ENCODE data around the gene GPR18. TPM values are rescaled to one million over a fixed set of nuclear protein-coding genes. Genes with fewer than 3 reads are reported as not detected.
A peak's percentile ranks its signal among the peaks of the same experiment; 100 is the strongest.

GPR18 gene
- total and polyA plus RNA-seq, 9 of the 15 experiments (the other 6 are each of a cell fraction or from before 2014, with no cell fraction given) = 0.75 TPM; not detected in 8

DNA sequence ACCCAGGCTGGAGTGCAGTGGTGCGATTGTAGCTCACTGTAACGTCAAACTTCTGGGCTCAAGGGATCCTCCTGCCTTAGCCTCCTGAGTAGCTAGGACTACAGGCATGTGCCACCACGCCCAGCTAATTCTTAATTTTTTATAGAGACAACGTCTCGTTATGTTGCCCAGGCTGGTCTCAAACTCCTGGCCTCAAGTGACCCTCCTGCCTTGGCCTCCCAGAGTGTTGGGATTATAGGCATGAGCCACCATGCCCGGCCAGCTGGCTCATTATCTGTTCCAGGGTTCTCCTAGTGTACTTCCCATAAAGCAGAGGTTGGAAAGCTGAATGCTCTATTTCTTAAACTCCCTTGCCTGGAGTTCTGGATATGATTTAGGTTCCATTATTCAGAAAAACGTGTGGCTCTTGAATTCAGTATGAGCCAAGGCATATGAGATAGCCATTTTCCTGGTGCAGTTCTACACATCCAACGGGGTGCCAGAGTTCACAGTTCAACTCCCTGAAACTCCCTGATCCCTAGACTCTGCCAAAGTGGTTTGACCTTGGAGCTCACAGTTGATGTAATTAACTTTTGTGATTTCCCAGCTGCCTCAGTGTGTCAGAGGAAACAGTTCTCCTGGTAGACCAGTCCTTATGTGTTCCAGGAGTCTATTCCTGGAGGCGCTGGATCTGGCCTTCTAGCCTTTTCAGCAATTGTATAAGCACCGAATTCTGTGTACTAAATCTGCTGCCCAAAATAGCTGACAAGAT, 27.4 kb upstream of the GPR18 start:
- peaks cover 6% of the 10 kb centered on the region; the same call in 1 of the 3 replicates for H3K36me3 ChIP-seq (ENCODE audit: control insufficient read depth, insufficient read depth, low read length)
- H2AFZ ChIP-seq (ENCODE audit: low read depth, low read length) = no peak overlapping the region
- ATAC-seq = no peak
- TF ChIP-seq HDAC3 (IDR thresholded peaks at IDR 0.05; ENCODE audit: borderline replicate concordance, partially characterized antibody) = no peak
- H3K4me1 ChIP-seq (replicated peaks in 1 of 2; ENCODE audit: control insufficient read depth in 2 of 2, insufficient read depth in 2 of 2, low read length in 2 of 2) = no peaks in the 10 kb centered on the region; a peak in 2 of 5 replicates
- H3K9ac ChIP-seq (ENCODE audit: insufficient read depth in 1 of 2, low read depth in 2 of 2, low read length in 2 of 2) = no peak overlapping the region
- in situ Hi-C loops (cut with MboI) (no loop called here), intact Hi-C loops (cut with micrococcal nuclease) (no loop called here)
- H4K20me1 ChIP-seq (replicated peaks; ENCODE audit: control insufficient read depth, insufficient read depth, low read length) = no peaks in the 10 kb centered on the region
- no peak overlapping the region for H3K4me3 ChIP-seq
- no peak for DNase-seq (ENCODE audit: extremely low read depth in 1 of 4, low spot score in 3 of 4)
- H3K79me2 ChIP-seq (ENCODE audit: control insufficient read depth, insufficient read depth, low read length) = no peaks in the 10 kb centered on the region
- H3K9me3 ChIP-seq (replicated peaks; ENCODE audit: control insufficient read depth, insufficient read depth, low read depth, low read length) = no peaks in the 10 kb centered on the region
- POLR2A ChIA-PET = interaction anchor here (0.6 kb wide), 1 partner anchor 63 kb away, joined by 4 read pairs; no protein-coding TSS in a partner anchor
- H3K27ac ChIP-seq (ENCODE audit: extremely low read depth, low read depth, low read length) = no peak overlapping the region
- H3K27me3 ChIP-seq (ENCODE audit: control insufficient read depth in 2 of 2, insufficient read depth in 2 of 2, low read length in 2 of 2) = no peaks in the 10 kb centered on the region
- H3K4me2 ChIP-seq (ENCODE audit: insufficient read depth, low read length) = no peak overlapping the region
- BruUV-seq (replicated peaks) = no TSS peak
- FAIRE-seq = no peak
- WGBS (ENCODE audit: insufficient coverage, low coverage, missing lambda C conversion rate) = 59% methylated on average over 8 of the region's 10 CpGs
- no peaks in the 10 kb centered on the region for H3K9me1 ChIP-seq (ENCODE audit: control insufficient read depth, insufficient read depth, low read length)
- CTCF ChIA-PET (ENCODE audit: low intra/inter-chr PET ratio) = no interaction called here

GRCh38 chr13:99282264-99283231, 24.4 kb upstream of the GPR18 start:
- no TSS peak for BruUV-seq (replicated peaks)
- no peaks in the 10 kb centered on the region for H3K9me3 ChIP-seq (replicated peaks; ENCODE audit: control insufficient read depth, insufficient read depth, low read depth, low read length)
- no peaks in the 10 kb centered on the region for H3K79me2 ChIP-seq (ENCODE audit: control insufficient read depth, insufficient read depth, low read length)
- peak; percentile 72 for TF ChIP-seq ZNF316 (IDR thresholded peaks at IDR 0.05)
- TF ChIP-seq MAFG (tag; conservative IDR thresholded peaks at IDR 0.05) = peak; percentile 32; the same call in 1 of the 2 replicates
- peak; percentile 23; the same call in 1 of the 2 replicates for TF ChIP-seq MAFK (IDR thresholded peaks at IDR 0.05; ENCODE audit: low read length)
- no peak for TF ChIP-seq COPS2 (conservative IDR thresholded peaks at IDR 0.05)
- TF ChIP-seq, protein P1, sequence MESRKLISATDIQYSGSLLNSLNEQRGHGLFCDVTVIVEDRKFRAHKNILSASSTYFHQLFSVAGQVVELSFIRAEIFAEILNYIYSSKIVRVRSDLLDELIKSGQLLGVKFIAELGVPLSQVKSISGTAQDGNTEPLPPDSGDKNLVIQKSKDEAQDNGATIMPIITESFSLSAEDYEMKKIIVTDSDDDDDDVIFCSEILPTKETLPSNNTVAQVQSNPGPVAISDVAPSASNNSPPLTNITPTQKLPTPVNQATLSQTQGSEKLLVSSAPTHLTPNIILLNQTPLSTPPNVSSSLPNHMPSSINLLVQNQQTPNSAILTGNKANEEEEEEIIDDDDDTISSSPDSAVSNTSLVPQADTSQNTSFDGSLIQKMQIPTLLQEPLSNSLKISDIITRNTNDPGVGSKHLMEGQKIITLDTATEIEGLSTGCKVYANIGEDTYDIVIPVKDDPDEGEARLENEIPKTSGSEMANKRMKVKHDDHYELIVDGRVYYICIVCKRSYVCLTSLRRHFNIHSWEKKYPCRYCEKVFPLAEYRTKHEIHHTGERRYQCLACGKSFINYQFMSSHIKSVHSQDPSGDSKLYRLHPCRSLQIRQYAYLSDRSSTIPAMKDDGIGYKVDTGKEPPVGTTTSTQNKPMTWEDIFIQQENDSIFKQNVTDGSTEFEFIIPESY (CRISPR knock-in tag; IDR thresholded peaks at IDR 0.05) = no peak
- peak; percentile 70 for TF ChIP-seq C11orf30 (IDR thresholded peaks at IDR 0.05; ENCODE audit: low read depth)
- TF ChIP-seq MAFF (IDR thresholded peaks at IDR 0.05; ENCODE audit: low read length) = peak; percentile 56
- peaks cover 15% of the 10 kb centered on the region; the same call in 1 of the 3 replicates for H3K36me3 ChIP-seq (ENCODE audit: control insufficient read depth, insufficient read depth, low read length)
- CTCF ChIA-PET (ENCODE audit: low intra/inter-chr PET ratio) = no interaction called here
- no peak overlapping the region for H2AFZ ChIP-seq (ENCODE audit: low read depth, low read length)
- in situ Hi-C loops (cut with MboI) = no loop called here
- WGBS (ENCODE audit: insufficient coverage, low coverage, missing lambda C conversion rate) = 38% methylated on average over 1 of the region's 1 CpG
- H3K27me3 ChIP-seq (ENCODE audit: control insufficient read depth in 2 of 2, insufficient read depth in 2 of 2, low read length in 2 of 2) = no peaks in the 10 kb centered on the region
- no peaks in the 10 kb centered on the region for H4K20me1 ChIP-seq (replicated peaks; ENCODE audit: control insufficient read depth, insufficient read depth, low read length)
- H3K27ac ChIP-seq (ENCODE audit: extremely low read depth, low read depth, low read length) = no peak overlapping the region
- POLR2A ChIA-PET = interaction anchor here (0.7 kb wide), 1 partner anchor 791 kb away, joined by 3 read pairs; no protein-coding TSS in a partner anchor
- no peak overlapping the region for H3K4me2 ChIP-seq (ENCODE audit: insufficient read depth, low read length)
- DNase-seq (ENCODE audit: extremely low read depth in 1 of 4, low spot score in 3 of 4) (no peak), ATAC-seq (no peak), FAIRE-seq (no peak)
- H3K4me3 ChIP-seq = no peak overlapping the region
- H3K4me1 ChIP-seq (replicated peaks in 1 of 2; ENCODE audit: control insufficient read depth in 2 of 2, insufficient read depth in 2 of 2, low read length in 2 of 2) = no peaks in the 10 kb centered on the region; a peak in 2 of 5 replicates
- no peak overlapping the region for H3K9ac ChIP-seq (ENCODE audit: insufficient read depth in 1 of 2, low read depth in 2 of 2, low read length in 2 of 2)
- no peaks in the 10 kb centered on the region for H3K9me1 ChIP-seq (ENCODE audit: control insufficient read depth, insufficient read depth, low read length)
- intact Hi-C loops (cut with micrococcal nuclease) = no loop called here
